GM20000 (cell line): ENCODE data around the gene STMN3.
A peak's percentile ranks its signal among the peaks of the same experiment; 100 is the strongest.

Experiments used
- DNase-seq: peaks from one replicate; pipeline ENCODE4 v3.0.0; 2012; ENCODE audit warnings: low spot score
- TF ChIP-seq, protein P1 (sequence below): IDR thresholded peaks from 2 replicates; pipeline ENCODE4 v1.5.1; 2012; ENCODE audit warnings: mild to moderate bottlenecking, control low read depth; ENCODE audit errors: extremely low read depth, missing control alignments

STMN3 gene

DNA sequence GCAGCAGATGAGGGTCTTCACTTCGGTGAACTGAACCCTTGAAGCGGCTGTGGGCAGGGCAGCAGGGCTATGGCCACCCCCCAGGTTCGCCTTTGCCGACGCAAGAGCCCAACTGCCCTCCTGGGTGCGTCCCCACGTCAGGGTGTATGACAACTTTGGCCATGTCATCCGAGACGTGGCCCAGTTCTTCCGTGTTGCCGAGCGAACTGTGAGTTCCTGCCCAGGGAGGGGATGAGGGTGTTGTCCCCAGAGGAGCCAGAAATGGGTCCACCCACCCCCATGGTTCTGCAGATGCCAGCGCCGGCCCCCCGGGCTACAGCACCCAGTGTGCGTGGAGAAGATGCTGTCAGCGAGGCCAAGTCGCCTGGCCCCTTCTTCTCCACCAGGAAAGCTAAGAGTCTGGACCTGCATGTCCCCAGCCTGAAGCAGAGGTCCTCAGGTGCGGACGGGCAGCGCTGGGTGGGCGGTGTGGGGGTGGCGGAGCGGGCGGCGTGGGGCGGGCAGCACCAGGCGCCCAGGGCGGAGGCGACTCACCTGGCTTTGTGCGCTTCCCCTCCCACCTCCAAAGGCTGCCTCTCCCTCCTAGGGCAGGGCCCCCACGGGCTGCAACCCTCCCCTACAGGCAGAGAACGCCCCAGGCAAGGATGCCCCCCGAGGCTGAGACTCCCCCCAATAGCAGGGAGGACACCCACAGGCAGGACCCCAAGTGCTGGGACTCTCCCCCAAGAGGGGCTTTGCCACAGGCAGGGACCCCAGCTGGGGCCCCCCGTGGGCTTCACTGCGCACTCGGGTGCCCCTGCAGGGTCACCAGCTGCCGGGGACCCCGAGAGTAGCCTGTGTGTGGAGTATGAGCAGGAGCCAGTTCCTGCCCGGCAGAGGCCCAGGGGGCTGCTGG is 37.0 kb upstream of the STMN3 start:
- TF ChIP-seq, protein P1, sequence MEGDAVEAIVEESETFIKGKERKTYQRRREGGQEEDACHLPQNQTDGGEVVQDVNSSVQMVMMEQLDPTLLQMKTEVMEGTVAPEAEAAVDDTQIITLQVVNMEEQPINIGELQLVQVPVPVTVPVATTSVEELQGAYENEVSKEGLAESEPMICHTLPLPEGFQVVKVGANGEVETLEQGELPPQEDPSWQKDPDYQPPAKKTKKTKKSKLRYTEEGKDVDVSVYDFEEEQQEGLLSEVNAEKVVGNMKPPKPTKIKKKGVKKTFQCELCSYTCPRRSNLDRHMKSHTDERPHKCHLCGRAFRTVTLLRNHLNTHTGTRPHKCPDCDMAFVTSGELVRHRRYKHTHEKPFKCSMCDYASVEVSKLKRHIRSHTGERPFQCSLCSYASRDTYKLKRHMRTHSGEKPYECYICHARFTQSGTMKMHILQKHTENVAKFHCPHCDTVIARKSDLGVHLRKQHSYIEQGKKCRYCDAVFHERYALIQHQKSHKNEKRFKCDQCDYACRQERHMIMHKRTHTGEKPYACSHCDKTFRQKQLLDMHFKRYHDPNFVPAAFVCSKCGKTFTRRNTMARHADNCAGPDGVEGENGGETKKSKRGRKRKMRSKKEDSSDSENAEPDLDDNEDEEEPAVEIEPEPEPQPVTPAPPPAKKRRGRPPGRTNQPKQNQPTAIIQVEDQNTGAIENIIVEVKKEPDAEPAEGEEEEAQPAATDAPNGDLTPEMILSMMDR, result no peak
- peak; percentile 47 for DNase-seq

DNA sequence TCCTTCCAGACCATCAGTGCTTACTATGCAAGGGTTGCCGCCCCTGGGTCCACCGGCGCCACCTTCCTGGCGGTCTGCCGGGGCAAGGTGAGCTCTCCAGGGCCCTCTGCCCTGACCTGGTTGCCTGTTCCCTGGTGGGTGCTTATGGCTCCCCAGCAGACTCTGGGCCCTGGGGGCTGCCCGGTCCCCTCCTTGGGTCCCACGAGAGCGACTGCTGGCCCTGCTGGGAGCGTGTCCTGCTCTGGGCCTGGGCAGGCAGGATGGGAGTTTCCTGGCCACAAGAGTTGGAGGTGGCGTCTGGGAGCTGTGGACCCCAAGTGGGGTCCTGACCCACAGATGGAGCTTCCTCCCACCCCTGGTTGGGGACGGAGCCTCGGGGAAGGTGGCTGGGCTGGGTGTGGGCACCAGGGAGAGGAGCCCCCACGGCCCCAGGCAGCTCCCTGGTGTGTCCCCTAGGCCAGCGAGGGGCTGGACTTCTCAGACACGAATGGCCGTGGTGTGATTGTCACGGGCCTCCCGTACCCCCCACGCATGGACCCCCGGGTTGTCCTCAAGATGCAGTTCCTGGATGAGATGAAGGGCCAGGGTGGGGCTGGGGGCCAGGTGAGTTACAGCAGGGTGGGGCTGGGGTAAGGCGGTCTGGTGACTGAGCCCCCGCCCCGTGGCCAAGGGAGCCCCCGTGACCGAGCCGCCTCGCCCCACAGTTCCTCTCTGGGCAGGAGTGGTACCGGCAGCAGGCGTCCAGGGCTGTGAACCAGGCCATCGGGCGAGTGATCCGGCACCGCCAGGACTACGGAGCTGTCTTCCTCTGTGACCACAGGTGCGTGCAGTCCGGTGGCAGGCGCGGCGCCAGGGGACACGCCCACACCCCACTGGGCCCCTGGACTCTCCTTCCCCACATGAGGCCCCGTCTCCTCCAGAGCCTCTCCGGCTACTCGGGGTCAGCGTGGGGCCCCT is 36.1 kb upstream of the STMN3 start:
- TF ChIP-seq, protein P1, result no peak
- no peak for DNase-seq

- DNase-seq, result no peak
These were observed 35.2 kb upstream of the STMN3 start for GRCh38 chr20:63688228-63689045.

GRCh38 chr20:63687419-63688178 is 34.4 kb upstream of the STMN3 start:
- no peak for DNase-seq
- TF ChIP-seq, protein P1, result no peak

More at GRCh38 chr20:63688228-63689045, 35.2 kb upstream of the STMN3 start:
- TF ChIP-seq, protein P1, result no peak

DNA sequence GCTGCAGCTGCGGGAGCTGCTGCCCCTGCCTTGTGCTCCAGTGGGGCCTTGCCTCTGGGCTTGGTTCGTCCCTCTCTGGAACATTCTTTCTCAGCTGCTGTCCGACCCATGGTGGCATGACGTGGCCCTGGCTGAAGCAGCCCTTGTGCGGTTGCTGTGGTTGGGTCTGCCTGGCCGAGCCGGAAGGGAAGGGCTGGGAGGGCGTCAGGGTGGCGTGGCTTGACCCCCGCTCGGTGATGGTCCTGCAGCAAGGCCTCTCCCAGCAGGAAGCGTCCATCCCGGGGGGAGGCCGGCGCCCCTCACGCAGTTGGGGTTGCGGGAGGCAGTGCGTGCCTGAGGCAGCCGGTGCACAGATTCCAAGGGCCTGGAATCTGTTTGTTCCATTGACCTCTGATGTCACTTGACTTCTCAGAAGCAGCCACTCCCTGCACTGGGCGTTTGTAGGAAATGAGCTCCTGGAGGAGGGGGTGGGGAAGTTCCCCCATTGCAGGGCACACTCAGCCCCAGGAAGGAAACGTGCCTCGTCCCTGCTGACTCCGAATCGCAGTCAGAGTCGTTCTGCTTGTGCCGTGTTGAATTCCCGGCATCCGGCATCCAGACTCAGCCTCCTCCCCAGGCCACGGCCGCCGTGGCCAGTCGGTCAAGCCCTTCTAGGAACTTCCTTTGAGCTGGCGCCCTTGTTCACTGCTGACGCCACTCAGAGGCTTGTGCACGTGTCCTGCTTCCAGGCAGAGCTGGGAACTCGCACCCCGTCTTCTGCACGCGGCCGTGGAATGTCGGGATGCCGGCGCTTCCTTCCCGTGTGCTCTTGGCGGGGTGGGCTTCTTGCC is 33.5 kb upstream of the STMN3 start:
- TF ChIP-seq, protein P1, result no peak
- DNase-seq, result peak; percentile 68

DNA sequence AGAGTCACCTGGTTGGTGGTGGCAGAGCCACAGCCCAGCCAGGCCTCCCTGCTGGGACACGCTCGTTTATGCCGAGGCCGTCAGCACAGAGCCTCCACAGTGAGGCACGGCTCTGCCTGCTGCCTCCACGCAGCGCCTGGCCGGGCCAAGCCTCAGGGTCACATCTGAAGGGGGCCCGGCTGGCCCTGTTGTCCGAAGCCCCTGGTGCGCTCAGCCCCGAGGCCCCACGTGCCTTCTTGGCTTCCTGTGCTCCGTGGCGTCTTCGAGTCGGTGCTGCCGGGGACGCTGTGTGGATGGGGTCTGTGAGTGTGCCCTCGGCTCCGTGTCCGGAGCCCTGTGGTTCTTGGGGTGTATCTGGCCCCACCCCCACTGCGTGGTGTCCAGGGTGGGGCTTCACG is 32.9 kb upstream of the STMN3 start:
- no peak for DNase-seq
- TF ChIP-seq, protein P1, result no peak
